AG09319 (cell line): ENCODE data around the gene RPH3AL.
"Not testable (repeated sequence)": the region's sequence is repeated elsewhere in the genome, so short reads cannot be mapped to it uniquely, and the experiment has no call there.

Experiments
- DNase-seq: peaks from one replicate; pipeline ENCODE4 v3.0.0-alpha.2; 2010; ENCODE audit warnings: low read depth; ENCODE audit errors: extremely low read depth
- CTCF ChIP-seq: IDR thresholded peaks from 2 replicates; pipeline ENCODE4 v1.5.1; 2011; ENCODE audit warnings: low read depth, mild to moderate bottlenecking, inconsistent platforms, low read length, moderate library complexity

The RPH3AL gene

GRCh38 chr17:206941-207560 is 145.6 kb downstream of the RPH3AL start:
- no peak for TF ChIP-seq CTCF

GRCh38 chr17:206484-206883 is 146.1 kb downstream of the RPH3AL start:
- DNase-seq = not testable (repeated sequence)

More at GRCh38 chr17:206941-207560, 145.6 kb downstream of the RPH3AL start:
- no peak for DNase-seq

- no peak for DNase-seq
- no peak for TF ChIP-seq CTCF
Observed at GRCh38 chr17:205817-206216, 146.8 kb downstream of the RPH3AL start.

- TF ChIP-seq CTCF = no peak
- no peak for DNase-seq
Observed at GRCh38 chr17:205148-205669, 147.4 kb downstream of the RPH3AL start.

- DNase-seq = no peak
- TF ChIP-seq CTCF = no peak
Observed at GRCh38 chr17:204427-205147, 148.0 kb downstream of the RPH3AL start.

- no peak for TF ChIP-seq CTCF
- no peak for DNase-seq
Observed at GRCh38 chr17:202501-202951, 150.1 kb downstream of the RPH3AL start.

GRCh38 chr17:201736-202135 is 150.9 kb downstream of the RPH3AL start:
- DNase-seq = not testable (repeated sequence)

- DNase-seq = not testable (repeated sequence)
Observed at GRCh38 chr17:201257-201656, 151.3 kb downstream of the RPH3AL start.

GRCh38 chr17:200586-200985 is 152.0 kb downstream of the RPH3AL start:
- no peak for DNase-seq
- TF ChIP-seq CTCF = no peak
